ENCODE data around the gene NDUFS8. TPM values are rescaled to one million over a fixed set of nuclear protein-coding genes. Genes with fewer than 3 reads are reported as not detected.

NDUFS8 gene
- polyA plus RNA-seq, 1 donor from 2014 or later, result 169 TPM

DNA sequence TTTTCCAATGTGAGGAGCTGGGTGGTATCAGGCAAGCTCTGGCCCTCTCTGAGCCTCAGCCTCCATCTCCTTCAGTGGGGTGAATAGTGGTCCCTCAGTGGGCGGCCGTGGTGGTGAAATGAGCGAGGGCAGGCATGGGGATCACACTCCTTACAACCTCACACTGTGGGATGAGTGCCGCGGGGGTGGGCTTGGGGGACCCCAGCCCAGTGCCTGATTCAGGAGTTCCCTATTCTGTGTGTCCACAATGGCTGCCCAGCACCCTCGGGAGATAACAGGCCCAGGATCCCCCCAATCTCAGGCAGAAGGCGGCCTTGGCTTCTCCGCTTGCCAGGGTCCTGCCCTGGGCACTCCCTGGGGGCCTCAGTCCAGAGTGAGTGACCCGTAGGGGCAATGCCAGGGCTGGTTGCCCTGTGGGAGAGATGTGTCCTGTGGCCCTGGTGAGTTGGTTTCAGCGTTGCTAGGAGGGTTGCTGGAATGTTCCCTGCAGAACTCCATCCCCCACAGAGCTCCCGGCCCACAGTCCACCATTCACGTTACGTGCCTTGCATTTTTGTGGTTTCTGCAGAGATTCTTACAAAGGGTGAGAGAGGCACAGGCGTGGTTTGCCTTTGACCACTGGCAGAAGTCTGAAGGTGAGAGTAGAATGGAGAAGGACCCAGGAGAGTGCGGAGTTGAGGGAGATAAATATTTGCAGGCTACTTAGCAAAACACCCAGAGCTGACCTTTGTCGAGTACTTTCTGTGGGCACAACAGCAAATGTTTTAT lies 17.5 kb upstream of the NDUFS8 start:
- Histone ChIP-seq H3F3A (ENCODE audit: insufficient read depth, low read length, poor library complexity, severe bottlenecking) (no peaks in the 10 kb centered on the region), H3K27ac (ENCODE audit: low read length) (no peak overlapping the region), H2AFZ (ENCODE audit: low read depth, low read length) (no peak overlapping the region), H3K9me2 (ENCODE audit: insufficient read depth, low read length) (no peaks in the 10 kb centered on the region), H3K9me3 (ENCODE audit: low read length) (no peaks in the 10 kb centered on the region), H4K20me1 (ENCODE audit: insufficient read depth) (no peaks in the 10 kb centered on the region), H3K36me3 (ENCODE audit: insufficient read depth, low read length) (no peaks in the 10 kb centered on the region), H3K4me3 (ENCODE audit: low read length) (no peak overlapping the region), H3K9ac (ENCODE audit: low read length) (no peak overlapping the region), H3K79me2 (replicated peaks; ENCODE audit: insufficient read depth, low read length) (no peaks in the 10 kb centered on the region), H3K27me3 (ENCODE audit: insufficient read depth, low read depth, low read length) (no peaks in the 10 kb centered on the region), H3K4me2 (ENCODE audit: low read length) (no peak overlapping the region)
- no peak for TF ChIP-seq MXI1 (conservative IDR thresholded peaks at IDR 0.05; ENCODE audit: poor library complexity, severe bottlenecking)
- TF ChIP-seq TAF1 (IDR thresholded peaks at IDR 0.05; ENCODE audit: low read depth), result no peak
- no peak for TF ChIP-seq REST (IDR thresholded peaks at IDR 0.05; ENCODE audit: borderline replicate concordance)
- TF ChIP-seq SMC3 (conservative IDR thresholded peaks at IDR 0.05; ENCODE audit: poor library complexity), result no peak
- no peak for TF ChIP-seq RAD21 (conservative IDR thresholded peaks at IDR 0.05)
- no peak for TF ChIP-seq POLR2AphosphoS5 (IDR thresholded peaks at IDR 0.05)
- TF ChIP-seq CTCF (IDR thresholded peaks at IDR 0.05; ENCODE audit: poor library complexity, severe bottlenecking), result no peak
- no peak for TF ChIP-seq EZH2 (IDR thresholded peaks at IDR 0.05; ENCODE audit: borderline replicate concordance, insufficient read depth, low read length, poor library complexity, severe bottlenecking)
- no peak for TF ChIP-seq EP300 (conservative IDR thresholded peaks at IDR 0.05; ENCODE audit: poor library complexity, severe bottlenecking)

DNA sequence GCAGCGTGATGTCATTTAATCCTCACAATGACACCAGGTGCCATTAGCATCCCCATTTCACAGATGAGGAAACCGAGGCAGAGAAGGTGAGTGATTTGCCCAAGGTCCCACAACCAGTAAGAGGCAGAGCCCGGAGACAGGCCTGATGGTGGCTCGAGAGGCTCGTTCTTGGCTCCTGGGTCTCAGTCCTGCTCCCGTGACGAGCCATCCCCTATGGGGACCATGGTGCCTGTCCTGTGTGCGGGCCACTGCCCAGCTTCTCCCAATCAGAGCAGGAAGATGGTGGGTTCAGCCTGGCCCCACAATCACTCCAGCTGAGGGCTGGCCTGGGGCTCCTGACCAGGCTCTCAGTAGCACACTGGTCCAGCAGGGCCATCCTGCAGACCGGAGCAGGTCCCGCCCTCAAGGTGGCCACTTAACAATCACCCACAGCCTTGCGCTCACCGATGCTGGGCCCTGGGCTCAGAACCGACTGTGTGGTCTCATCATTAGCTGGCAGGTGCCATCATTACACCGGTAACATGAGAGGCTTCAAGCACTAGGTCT lies 16.8 kb upstream of the NDUFS8 start:
- H3K36me3 ChIP-seq (ENCODE audit: insufficient read depth, low read length), result no peaks in the 10 kb centered on the region
- H3F3A ChIP-seq (ENCODE audit: insufficient read depth, low read length, poor library complexity, severe bottlenecking), result no peaks in the 10 kb centered on the region
- H3K27ac ChIP-seq (ENCODE audit: low read length), result no peak overlapping the region
- no peak overlapping the region for H2AFZ ChIP-seq (ENCODE audit: low read depth, low read length)
- H3K27me3 ChIP-seq (ENCODE audit: insufficient read depth, low read depth, low read length), result no peaks in the 10 kb centered on the region
- H3K4me3 ChIP-seq (ENCODE audit: low read length), result no peak overlapping the region
- no peaks in the 10 kb centered on the region for H3K9me3 ChIP-seq (ENCODE audit: low read length)
- H3K9ac ChIP-seq (ENCODE audit: low read length), result no peak overlapping the region
- no peaks in the 10 kb centered on the region for H3K79me2 ChIP-seq (replicated peaks; ENCODE audit: insufficient read depth, low read length)
- H4K20me1 ChIP-seq (ENCODE audit: insufficient read depth), result no peaks in the 10 kb centered on the region
- TF ChIP-seq MXI1 (conservative IDR thresholded peaks at IDR 0.05; ENCODE audit: poor library complexity, severe bottlenecking) (no peak), EP300 (conservative IDR thresholded peaks at IDR 0.05; ENCODE audit: poor library complexity, severe bottlenecking) (no peak), TAF1 (IDR thresholded peaks at IDR 0.05; ENCODE audit: low read depth) (no peak), REST (IDR thresholded peaks at IDR 0.05; ENCODE audit: borderline replicate concordance) (no peak), RAD21 (conservative IDR thresholded peaks at IDR 0.05) (no peak), POLR2AphosphoS5 (IDR thresholded peaks at IDR 0.05) (no peak), SMC3 (conservative IDR thresholded peaks at IDR 0.05; ENCODE audit: poor library complexity) (no peak), EZH2 (IDR thresholded peaks at IDR 0.05; ENCODE audit: borderline replicate concordance, insufficient read depth, low read length, poor library complexity, severe bottlenecking) (no peak), CTCF (IDR thresholded peaks at IDR 0.05; ENCODE audit: poor library complexity, severe bottlenecking) (no peak)
- H3K9me2 ChIP-seq (ENCODE audit: insufficient read depth, low read length), result no peaks in the 10 kb centered on the region
- H3K4me2 ChIP-seq (ENCODE audit: low read length), result no peak overlapping the region

Data from neural cell (in vitro differentiated cells).